GM21381 (cell line): ENCODE results near the gene RELN.
"Not testable (repeated sequence)": the region's sequence is repeated elsewhere in the genome, so short reads cannot be mapped to it uniquely, and the experiment has no call there.

Source experiments
- ATAC-seq: cut with Tn5 transposase; IDR thresholded peaks from one replicate; pipeline ENCODE4 v1.9.1; 2021; ENCODE audit warnings: mild to moderate bottlenecking, moderate library complexity; ENCODE audit not compliant: unreplicated experiment

RELN gene

DNA sequence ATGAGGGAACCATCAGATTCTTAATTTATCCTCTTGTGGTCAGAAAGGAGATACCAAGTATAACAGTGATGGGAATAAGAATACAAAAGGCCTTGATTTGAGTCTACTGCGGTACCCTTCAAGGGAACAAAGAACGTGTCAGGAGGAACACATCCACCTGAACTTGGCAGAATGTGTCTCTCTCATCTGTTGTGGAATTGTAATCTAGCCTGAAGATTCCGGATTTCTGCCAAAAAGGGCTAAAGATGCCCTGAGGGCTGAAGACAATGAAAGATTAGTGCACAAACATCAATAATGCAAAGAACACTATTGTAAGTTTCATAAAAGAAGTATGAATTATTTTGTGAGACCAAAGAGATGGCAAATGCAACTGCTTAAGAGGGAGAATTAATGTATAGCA lies 134.8 kb downstream of the RELN start:
- no peak for ATAC-seq

DNA sequence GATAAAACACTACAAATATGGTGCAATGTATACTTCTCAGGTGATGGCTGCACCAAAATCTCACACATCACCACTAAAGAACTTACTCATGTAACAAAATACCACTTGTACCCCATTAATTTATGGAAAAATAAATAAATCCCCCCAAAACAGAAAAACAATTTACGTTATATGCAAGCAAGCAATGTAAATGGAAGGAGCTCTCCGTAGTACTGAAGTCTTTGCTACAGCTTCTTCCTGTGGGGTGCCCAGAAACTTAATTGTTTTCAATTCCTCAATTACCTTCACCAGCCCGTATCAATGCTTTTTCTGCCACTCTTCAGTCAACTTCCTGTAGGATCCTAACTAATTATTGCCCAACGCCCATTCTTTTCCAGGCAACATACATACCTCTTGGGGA lies 138.1 kb downstream of the RELN start:
- ATAC-seq, result no peak

DNA sequence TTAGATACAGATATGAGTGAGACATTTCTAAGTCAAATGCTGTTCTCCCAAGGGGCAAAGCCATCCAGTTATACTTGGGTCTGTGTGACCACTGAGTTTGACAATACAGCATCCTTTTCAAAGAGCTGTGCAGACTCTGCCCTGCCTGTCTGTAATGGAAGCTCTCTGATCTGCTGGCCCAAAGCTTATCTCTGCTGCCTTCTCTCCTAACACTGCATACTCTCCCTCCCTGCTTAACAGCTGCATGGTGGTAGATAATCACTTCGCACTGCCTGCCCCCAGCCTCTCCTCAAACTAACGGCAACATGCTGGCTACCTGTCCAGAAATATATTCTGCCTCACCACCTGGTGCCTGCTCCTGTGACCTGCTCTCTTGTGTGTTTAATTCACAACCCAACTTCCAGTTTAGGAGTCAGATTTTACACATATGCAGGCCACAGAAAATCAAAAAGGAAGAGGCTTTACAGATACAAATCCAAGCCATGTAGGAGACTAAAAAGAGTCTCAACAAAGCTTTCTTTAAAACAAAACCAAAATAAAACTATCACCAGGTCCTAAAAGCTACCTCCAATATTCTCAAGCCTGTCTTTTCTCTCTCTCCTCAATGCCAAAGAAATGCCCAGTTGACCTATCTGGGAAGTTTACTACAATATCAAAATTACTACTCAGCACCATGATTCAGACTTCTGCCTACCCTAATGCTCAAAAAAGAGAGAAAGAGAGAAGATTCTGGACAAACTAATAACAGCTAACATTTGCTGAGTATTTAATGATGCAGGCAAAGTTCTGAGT lies 145.6 kb downstream of the RELN start:
- no peak for ATAC-seq

DNA sequence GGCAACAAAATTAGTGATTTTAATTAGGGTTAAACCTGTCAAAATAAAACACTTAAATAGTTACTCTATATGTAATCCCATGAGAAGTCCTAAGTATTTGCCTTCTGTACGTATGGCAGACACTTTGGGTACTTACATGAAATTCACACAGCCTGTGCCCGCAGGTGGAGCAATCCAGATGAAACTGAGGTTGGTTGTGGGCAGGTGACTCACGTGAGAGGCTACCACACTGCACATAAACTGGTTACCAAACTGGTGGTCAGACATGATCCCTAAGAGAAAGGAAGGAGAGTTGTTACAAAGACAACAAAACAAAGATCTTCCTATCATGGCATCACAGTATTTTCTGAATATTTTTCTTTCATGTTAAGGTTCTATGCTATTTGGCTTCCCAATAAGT lies 156.1 kb downstream of the RELN start:
- ATAC-seq, result no peak

DNA sequence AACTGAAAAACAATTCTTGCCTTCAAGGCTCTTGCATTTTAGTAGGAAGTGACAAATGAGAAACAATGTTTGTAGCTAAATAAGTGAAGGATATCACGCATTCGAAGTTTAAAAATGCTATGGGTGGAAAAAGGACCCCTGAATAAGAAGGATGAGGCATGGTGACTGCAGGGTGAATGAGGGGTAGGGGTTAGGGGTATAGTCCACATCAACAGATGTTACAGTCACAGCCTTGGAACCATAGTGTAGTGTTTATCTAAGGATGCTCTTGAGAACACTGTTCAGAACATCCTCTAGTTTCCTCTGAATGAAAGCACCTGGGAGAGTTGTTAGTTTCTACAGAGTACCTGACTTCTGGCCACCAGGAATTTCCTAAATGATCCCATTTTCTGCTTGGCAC lies 157.0 kb downstream of the RELN start:
- ATAC-seq, result no peak

DNA sequence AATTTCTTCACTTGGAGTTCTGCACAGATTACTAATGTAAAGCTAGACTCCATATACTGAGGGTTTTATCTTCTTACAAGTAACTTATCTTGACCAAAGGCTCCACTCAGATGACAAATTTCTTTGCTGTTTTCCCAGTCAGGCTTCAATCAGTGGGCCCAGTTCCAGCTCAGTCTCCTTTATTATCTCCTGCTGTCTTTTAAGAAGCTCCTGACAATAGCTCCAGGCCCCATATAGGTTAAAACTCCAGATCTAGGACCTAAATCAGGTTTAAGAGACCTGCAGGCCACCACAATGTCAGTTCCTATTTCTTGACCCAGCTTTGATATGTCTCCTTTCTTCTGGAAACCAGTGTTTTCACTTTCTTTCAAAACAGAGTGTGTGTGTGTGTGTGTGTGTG lies 165.2 kb downstream of the RELN start:
- ATAC-seq, result no peak

DNA sequence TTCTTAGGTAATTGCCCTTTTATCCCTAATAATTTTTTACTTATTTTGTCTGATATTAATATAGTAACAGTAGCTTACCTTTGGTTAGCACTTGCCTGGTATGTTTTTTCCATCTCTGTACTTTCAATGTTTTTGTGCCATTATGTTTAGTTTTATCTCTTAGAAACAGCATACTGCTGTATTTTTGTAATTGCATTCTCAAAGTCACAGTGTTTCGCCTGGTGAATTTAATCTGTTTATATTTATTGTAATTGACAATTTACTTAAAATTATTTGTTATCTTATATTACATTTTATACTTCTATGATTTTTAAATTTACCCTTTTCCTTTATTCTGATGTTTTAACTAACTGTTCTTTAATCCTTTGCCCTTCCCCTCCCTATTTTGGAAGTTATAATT lies 166.4 kb downstream of the RELN start:
- no peak for ATAC-seq

DNA sequence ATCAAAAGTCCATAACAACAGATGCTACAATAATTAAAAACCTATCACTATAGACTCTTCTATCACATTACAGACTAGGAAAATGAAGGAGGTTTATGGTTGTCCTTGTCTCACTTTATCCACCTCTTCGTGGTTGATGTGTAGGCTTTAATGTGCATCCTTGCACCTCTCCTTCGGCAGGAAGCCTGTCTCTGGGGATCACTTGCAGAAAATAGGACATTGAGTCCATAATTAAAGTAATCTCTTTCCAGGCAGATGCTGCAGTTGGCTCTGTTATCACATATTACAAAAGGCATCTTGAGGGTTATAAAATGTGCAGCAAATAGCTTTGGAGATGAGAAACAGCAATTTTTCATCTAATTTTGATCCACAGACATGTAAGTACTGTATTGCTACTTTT lies 168.4 kb downstream of the RELN start:
- no peak for ATAC-seq

DNA sequence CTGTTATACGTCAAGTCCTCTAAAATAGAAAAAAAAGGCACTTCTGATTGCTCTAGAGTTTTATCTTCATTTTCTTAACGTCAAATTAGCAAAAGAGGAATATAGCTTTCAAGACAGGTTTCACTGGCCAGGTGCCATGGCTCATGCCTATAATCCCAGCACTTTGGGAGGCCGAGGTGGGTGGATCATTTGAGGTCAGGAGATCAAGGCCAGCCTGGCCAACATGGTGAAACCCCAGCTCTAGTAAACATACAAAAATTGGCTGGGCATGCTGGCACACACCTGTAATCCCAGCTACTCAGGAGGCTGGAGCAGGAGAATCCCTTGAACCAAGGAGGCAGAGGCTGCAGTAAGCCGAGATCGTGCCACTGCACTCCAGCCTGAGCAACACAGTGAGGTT lies 173.5 kb downstream of the RELN start:
- ATAC-seq, result not testable (repeated sequence)

DNA sequence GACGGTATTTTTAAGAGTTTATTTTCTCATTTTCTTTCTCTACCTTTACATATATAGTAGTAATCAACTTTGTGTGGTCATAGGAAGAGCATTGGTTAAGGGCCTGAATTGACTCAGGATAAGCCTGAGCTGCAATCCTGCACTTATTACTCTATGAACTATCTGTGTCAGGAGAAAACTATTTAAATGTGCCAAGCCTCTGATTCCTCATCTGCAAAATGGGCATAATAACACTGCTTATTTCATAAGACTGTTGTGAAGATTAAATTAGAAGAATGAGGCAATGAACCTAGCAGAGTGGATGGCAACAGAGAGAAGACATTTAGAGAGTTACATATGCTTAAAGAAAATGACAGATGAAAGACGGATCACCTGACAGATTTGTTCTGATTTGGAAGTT lies 175.5 kb downstream of the RELN start:
- ATAC-seq, result no peak

DNA sequence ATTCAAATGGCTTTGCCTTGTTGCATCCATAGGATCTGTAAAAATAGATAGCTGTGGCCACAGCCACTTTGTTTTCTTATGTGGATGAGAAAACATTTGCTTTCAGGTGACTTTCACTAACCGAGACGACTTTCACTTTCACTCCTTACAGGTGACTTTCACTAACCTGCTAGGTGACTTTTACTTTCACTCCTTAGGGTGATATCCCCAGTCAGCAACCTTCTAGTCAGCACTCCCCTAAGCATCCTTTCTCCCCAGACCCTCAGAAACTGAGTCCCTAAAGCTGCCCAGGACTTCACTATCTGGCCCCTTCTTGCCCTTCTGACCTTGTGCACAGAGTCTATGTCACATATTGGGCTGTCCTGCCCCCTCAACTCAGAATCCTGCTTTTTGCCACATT lies 177.5 kb downstream of the RELN start:
- ATAC-seq, result no peak

DNA sequence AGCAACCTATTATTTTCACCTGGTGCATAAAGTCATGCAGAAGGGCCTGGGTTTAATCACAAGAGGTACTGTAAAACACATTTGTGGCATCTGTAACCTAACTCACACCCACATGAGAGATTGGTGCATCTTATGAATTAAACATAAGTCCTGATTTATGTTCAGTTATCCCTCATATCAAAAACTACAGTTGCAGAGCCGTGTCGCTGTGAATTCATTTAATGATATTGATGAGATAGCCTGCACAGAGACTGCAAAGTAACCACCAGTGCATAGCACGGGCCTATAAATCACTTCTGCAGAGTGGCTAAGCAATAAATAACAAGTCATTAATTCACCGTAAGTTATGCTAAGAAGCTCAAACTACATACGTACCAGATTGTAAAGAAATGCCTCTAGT lies 178.2 kb downstream of the RELN start:
- ATAC-seq, result no peak

DNA sequence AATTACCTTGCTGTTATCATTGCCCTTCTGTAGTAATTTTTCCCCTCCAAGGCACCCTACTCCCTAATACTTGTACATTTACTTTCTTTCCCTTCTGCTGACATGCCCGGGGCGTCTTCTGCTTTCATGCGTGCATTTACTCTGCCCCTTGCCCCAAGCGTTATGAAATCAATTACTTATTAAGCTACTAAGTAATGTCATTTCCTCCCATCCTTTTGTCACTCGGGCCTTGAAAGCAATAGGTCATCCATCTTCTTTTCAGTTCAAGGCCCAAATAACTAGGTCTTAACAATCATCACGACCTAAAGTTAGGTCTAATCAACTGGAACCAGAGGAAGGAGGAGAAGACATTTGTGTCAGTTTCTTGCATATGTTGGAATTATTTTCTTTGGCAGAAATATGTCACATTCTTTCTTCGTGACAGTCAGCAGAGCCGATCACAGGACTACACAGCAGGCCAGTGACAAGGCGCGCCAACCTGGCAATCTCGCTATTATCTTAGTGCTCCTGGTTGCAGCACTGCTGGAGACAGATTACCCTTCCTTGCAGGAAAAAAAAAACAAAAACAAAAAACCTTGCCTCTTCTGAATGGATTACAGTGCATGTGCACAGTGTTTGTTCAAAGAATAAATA lies 179.2 kb downstream of the RELN start:
- no peak for ATAC-seq

DNA sequence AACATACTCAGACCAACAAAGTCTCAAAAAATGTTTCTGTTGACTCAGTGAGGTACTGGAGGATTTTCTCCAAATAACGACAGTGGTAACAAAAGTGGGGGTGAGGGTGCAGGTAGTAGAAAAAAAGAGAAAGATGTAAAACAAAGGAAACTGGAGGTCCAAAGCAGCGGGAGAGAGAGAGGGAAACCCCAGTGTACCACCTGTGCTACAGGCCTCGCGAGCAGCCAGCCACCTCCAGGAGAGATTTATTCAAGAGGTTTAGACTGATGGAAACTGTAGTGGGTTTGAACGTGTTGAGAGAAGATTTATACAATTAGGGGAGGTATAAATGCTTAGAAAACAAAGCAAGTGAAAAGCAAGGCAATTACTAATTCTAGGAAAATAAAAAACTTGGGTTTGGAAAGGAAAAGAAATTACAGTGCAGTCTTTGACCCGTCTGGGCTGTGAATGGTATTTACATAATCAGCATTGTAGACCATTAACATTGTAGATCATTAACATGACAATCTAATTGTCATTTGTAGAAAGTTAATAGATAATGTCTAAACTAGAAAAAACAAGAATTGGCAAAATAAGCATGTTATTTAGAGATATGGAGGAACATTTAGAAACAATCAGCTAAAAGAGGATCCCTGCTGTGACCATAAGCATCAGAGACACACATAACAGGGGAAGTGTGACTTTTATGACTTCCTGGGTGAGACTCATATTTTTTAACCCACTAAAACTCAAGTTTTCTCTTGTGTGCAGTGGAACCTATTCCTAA lies 180.0 kb downstream of the RELN start:
- no peak for ATAC-seq

DNA sequence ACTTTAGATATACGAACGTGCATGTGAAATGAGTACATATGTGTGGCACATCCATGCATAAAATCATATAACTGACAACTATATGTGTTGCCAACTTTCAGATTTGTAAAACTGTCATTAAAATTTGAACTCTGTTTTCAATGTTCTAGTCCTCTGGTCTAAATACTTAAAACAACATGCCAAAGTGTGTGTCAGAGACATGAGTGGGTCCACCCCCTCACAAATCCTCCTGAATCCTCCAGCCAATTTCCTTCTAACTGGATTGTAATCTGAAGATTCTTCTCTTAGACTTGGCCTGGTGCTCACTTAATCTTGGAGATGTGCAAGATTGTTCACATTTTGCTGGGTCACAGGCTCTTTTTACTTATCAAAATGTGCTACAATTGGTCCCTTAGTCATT lies 184.1 kb downstream of the RELN start:
- no peak for ATAC-seq

DNA sequence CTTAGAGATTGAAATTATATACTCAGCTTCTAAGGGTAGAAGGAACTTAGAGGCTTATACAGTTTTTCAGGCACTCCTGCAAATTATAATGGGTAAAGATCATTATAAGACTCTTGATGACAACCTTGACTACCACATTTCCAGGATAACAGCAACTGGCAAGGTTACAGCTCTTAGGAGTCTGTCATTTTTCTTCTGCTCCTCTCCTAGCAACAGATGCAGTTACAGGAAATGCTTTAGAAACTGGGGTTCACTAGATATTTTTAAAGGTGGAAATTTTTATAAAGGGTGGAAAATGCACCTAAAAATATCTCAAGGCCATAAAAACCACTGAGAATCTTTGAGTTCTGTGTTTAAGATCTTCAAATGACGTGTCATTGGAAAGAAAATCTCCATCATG lies 185.8 kb downstream of the RELN start:
- ATAC-seq, result no peak

DNA sequence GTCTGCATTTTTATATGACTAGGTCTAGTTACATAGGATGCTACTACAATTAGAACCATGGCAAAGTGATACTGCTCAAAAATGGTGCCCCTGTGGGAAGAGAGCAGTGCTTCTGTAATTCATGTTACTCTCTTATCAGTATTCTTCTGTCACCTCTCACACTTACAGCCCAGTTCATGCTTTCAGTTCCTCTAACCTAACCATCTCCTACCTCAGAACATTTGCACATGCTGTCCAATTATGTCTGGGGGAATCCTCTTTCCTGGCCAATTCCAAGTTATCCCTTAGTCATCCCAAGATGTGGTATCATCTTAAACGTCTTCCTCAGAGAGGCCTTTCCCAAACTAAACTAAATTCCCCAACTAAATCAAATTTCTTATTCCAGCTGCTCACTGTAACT lies 190.2 kb downstream of the RELN start:
- ATAC-seq, result no peak

DNA sequence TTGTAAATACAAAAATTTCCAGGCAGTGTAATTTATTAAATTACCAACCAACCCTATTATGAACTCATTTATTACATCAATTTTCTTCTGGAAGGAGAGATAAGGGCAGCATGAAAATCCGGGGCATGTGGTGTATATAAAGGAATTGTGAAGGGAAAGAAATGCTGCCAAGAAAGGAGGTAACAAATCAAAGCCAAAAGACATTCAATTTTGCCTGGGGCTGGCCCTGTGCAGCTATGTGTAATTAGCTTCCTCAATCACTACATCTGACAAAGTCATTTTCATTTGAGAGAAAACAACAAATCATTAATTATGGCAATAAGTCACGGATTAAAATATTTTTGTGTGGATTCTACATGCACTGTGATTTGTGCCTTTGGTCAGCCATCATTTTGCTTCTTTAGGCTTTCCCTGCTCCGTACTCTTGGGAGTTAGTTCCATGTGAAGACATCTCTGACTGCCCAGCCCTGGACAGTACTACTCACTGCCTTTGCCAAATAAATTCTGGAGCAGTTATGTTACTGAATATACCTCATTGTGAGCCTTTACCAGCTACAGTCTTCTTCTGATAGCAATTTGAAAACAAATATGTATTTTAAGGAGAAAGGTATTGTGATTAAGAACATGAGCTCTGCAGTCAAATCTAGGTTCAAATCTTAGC lies 191.7 kb downstream of the RELN start:
- no peak for ATAC-seq

DNA sequence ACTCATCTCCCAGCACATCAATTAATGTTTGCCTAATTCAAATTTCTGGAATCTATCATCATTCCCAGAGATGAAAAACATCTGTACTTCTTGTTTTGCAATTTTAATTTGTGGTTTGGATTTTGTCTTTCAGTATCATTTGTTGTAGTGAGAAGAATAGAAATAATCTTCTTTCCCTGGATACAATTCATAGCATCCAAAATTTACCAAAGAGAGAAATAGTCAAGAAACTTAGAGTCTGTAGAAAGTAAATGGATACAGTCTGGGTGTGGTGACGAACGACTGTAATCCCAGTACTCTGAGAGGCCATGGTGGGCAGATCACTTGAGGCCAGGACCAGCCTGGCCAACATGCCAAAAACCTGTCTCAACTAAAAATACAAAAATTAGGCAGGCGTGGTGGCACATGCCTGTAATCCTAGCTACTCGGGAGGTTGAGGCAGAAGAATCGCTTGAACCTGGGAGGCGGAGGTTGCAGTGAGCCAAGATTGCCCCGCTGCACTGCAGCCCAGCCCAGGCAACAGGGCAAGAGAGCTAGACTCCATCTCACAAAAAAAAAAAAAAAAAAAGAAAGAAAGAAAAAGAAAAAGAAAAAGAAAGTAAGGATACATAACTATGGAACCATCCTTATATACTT lies 193.0 kb downstream of the RELN start:
- no peak for ATAC-seq

DNA sequence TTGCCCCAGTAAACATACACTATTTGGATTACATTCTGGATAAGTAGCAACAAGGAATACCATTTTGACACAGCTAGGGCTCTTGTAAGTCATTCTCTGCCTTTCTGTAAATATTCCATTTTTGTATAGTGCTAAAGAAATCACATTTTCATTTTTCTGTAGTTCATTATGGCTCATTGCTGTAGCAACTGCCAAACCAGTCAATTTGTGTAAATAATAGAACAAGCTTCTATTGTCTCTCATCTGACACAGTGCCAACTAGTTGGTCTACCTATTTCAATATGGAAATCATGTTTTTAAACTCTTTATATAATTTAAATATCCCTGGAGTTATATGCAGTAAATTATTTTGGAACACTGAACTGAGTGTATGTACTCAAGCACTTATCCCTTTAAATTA lies 193.7 kb downstream of the RELN start:
- no peak for ATAC-seq

DNA sequence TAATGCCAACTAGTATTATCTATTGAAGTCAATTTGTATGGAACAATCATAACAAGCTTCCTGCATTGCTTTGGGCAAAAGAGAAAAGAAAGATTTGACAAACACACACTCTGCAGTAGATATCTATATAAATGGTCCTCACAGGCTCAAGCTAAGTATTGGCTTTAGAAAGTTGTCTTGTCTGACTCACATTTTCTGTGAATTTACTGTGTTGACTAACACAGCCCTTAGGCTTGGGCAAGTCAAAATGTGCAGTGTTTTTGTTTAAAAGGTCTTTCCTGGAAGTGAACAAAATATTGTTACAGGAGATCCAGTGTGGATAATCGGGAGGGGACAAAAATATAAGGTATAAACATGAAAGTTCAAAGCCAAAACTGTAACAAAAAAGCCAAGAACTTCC lies 194.4 kb downstream of the RELN start:
- ATAC-seq, result no peak
